K562 (cell line): Measurements from ENCODE around the gene SLC6A6. TPM values are rescaled to one million over a fixed set of nuclear protein-coding genes. Genes with fewer than 3 reads are reported as not detected.

ENCODE experiments used
- ATAC-seq: fragments of 200-7000 bp; cut with Tn5 transposase; 3 replicates; pipeline ENCODE4 v1.9.1; 2020; ENCODE audit warnings: moderate library complexity
- BruUV-seq: library from RNA; stranded (reverse); fragments of 400-500 nt; replicated peaks from 2 replicates; lab custom pipeline; 2021; lab: Mats Ljungman, UMichigan
- CTCF ChIA-PET: fragments of 300-600 bp; formaldehyde crosslinking; extraction: SDS; loops from one replicate; lab custom pipeline; 2021; ENCODE audit warnings: low intra/inter-chr PET ratio; lab: Yijun Ruan, JAX
- POLR2A ChIA-PET: fragments of 300-600, 350-650 bp; sonication (Branson Sonifier 250); formaldehyde crosslinking; extraction: SDS; loops from one replicate; lab custom pipeline; 2021; ENCODE audit warnings: antibody characterized with exemption, inconsistent platforms; lab: Yijun Ruan, JAX
- DNase-seq, 4 experiments: peaks; one replicate each; pipeline versions ENCODE4 v3.0.0 to v3.0.0-alpha.2; 2011 to 2018; ENCODE audit warnings: low spot score in 3 of 4, mixed read lengths in 3 of 4; ENCODE audit errors: extremely low read depth in 1 of 4
- FAIRE-seq: peaks from 2 replicates; lab custom pipeline; 2011; peaks lifted over from hg19 to GRCh38; lab: Jason Lieb, UNC
- H2AFZ ChIP-seq: 2 replicates; pipeline ENCODE4 v1.6.0; 2011; ENCODE audit warnings: low read depth, low read length, control low read depth, inconsistent platforms
- H3K27ac ChIP-seq: fragments of 200-600 bp; 3 replicates; pipeline ENCODE4 v1.8.0; 2011; ENCODE audit warnings: low read depth, mild to moderate bottlenecking, control low read depth, inconsistent platforms, low read length, moderate library complexity, mixed read lengths; ENCODE audit errors: extremely low read depth
- H3K27me3 ChIP-seq, 2 experiments: fragments of 300-600 bp in 1 of 2; 2 replicates in 1 of 2; 3 replicates in 1 of 2; pipeline versions ENCODE4 v1.6.0 to v1.8.0; 2011; ENCODE audit warnings: inconsistent platforms in 2 of 2, low read length in 2 of 2, mild to moderate bottlenecking in 1 of 2, mixed read lengths in 1 of 2, moderate library complexity in 1 of 2; ENCODE audit not compliant: control insufficient read depth in 2 of 2, insufficient read depth in 2 of 2
- H3K36me3 ChIP-seq: fragments of 300-600 bp; 3 replicates; pipeline ENCODE4 v1.8.0; 2011; ENCODE audit warnings: mild to moderate bottlenecking, low read length, inconsistent platforms; ENCODE audit not compliant: control insufficient read depth, insufficient read depth
- H3K4me1 ChIP-seq, 2 experiments: fragments of 200-600 bp in 1 of 2; replicated peaks in 1 of 2; 2 replicates in 1 of 2; 3 replicates in 1 of 2; pipeline versions ENCODE4 v1.5.1 to v1.8.0; 2011; ENCODE audit warnings: inconsistent platforms in 2 of 2, low read length in 2 of 2, mild to moderate bottlenecking in 1 of 2, mixed read lengths in 1 of 2, moderate library complexity in 1 of 2; ENCODE audit not compliant: control insufficient read depth in 2 of 2, insufficient read depth in 2 of 2
- H3K4me2 ChIP-seq: 2 replicates; pipeline ENCODE4 v1.6.1; 2011; ENCODE audit warnings: low read length, control low read depth, inconsistent platforms, mixed read lengths; ENCODE audit not compliant: insufficient read depth
- H3K4me3 ChIP-seq: fragments of 200-600 bp; sonication (generic), shearing (Covaris generic); 2 replicates; pipeline ENCODE4 v1.5.1; 2016; ENCODE audit warnings: control low read depth, inconsistent platforms
- H3K79me2 ChIP-seq: fragments of 200-600 bp; 3 replicates; pipeline ENCODE4 v1.8.0; 2011; ENCODE audit warnings: low read length, inconsistent platforms; ENCODE audit not compliant: control insufficient read depth, insufficient read depth
- H3K9ac ChIP-seq, 2 experiments: 2 replicates each; pipeline versions ENCODE4 v1.6.0 to v1.6.1; 2011; ENCODE audit warnings: low read depth in 2 of 2, low read length in 2 of 2, control low read depth in 1 of 2, inconsistent platforms in 1 of 2, mild to moderate bottlenecking in 1 of 2, mixed read lengths in 1 of 2; ENCODE audit not compliant: insufficient read depth in 1 of 2
- H3K9me1 ChIP-seq: one replicate; pipeline ENCODE4 v1.6.0; 2011; ENCODE audit warnings: inconsistent platforms, mild to moderate bottlenecking, low read length, moderate library complexity; ENCODE audit not compliant: control insufficient read depth, insufficient read depth
- H3K9me3 ChIP-seq: replicated peaks from 2 replicates; pipeline ENCODE4 v1.5.1; 2011; ENCODE audit warnings: low read depth, low read length, inconsistent platforms; ENCODE audit not compliant: control insufficient read depth, insufficient read depth
- H4K20me1 ChIP-seq: replicated peaks from 2 replicates; pipeline ENCODE4 v1.6.1; 2011; ENCODE audit warnings: low read length, inconsistent platforms, mixed read lengths; ENCODE audit not compliant: control insufficient read depth, insufficient read depth
- BCL6 ChIP-seq: fragments of 250-450 bp; sonication (Bioruptor Pico); IDR thresholded peaks from 2 replicates; pipeline ENCODE4 v1.4.0; 2020
- CBX1 ChIP-seq: sonication (generic); IDR thresholded peaks from 2 replicates; pipeline ENCODE4 v1.6.1; 2016; ENCODE audit warnings: antibody characterized with exemption, low read depth, mild to moderate bottlenecking
- CHD1 ChIP-seq: fragments of 200-600 bp; sonication (generic); IDR thresholded peaks from one replicate; pipeline ENCODE4 v1.6.1; 2012; ENCODE audit warnings: mild to moderate bottlenecking, moderate library complexity, low read length, inconsistent platforms
- CHD4 ChIP-seq: fragments of 200-600 bp; sonication (generic); IDR thresholded peaks from 3 replicates; pipeline ENCODE4 v1.6.1; 2012; ENCODE audit warnings: low read depth, mild to moderate bottlenecking, mixed read lengths, low read length, inconsistent platforms; ENCODE audit not compliant: insufficient read depth, insufficient replicate concordance, poor library complexity, severe bottlenecking
- CSDE1 ChIP-seq, 2 experiments: fragments of 450-650 bp; IDR thresholded peaks; 2 replicates each; pipeline ENCODE4 v1.6.1; 2016; ENCODE audit warnings: mild to moderate bottlenecking in 1 of 2
- FOXK1 ChIP-seq: sonication (generic); formaldehyde crosslinking; IDR thresholded peaks from 2 replicates; pipeline ENCODE4 v1.8.0; 2022; ENCODE audit warnings: missing genetic modification reagents, mild to moderate bottlenecking, borderline replicate concordance
- GABPB2 ChIP-seq: fragments of 250-450 bp; sonication (Bioruptor Pico); conservative IDR thresholded peaks from 2 replicates; pipeline ENCODE4 v1.5.1; 2021; ENCODE audit warnings: mild to moderate bottlenecking
- GATAD2B ChIP-seq: fragments of 450-650 bp; IDR thresholded peaks from 2 replicates; pipeline ENCODE4 v1.6.1; 2017; ENCODE audit warnings: mild to moderate bottlenecking, borderline replicate concordance
- NR2F6 ChIP-seq: fragments of 450-650 bp; formaldehyde crosslinking; IDR thresholded peaks from 2 replicates; pipeline ENCODE4 v1.4.0; 2020; ENCODE audit warnings: mild to moderate bottlenecking
- POLR2B ChIP-seq: fragments of 450-650 bp; IDR thresholded peaks from 2 replicates; pipeline ENCODE4 v1.6.1; 2018; ENCODE audit warnings: low read depth; ENCODE audit not compliant: partially characterized antibody
- PTBP1 ChIP-seq: fragments of 200-400 bp; formaldehyde crosslinking; IDR thresholded peaks from 2 replicates; pipeline ENCODE4 v1.6.1; 2017; ENCODE audit warnings: low read depth, low read length
- RFX1 ChIP-seq: fragments of 450-650 bp; IDR thresholded peaks from 2 replicates; pipeline ENCODE4 v1.6.1; 2016; ENCODE audit warnings: mild to moderate bottlenecking, moderate library complexity
- SRF ChIP-seq, 2 experiments: fragments of 250-450, 450-650 bp in 1 of 2; sonication (Bioruptor Pico) in 1 of 2; sonication (generic) in 1 of 2; formaldehyde crosslinking; IDR thresholded peaks; 2 replicates each; pipeline versions ENCODE4 v1.5.0 to v1.5.1; 2020 to 2022; ENCODE audit warnings: mild to moderate bottlenecking in 1 of 2, missing genetic modification reagents in 1 of 2
- SUPT5H ChIP-seq: fragments of 450-650 bp; IDR thresholded peaks from 2 replicates; pipeline ENCODE4 v1.6.1; 2016
- ZNF239 ChIP-seq: fragments of 250-450 bp; sonication (Bioruptor Pico); IDR thresholded peaks from 2 replicates; pipeline ENCODE4 v1.4.0; 2020; ENCODE audit warnings: mild to moderate bottlenecking
- ZNF311 ChIP-seq: fragments of 250-450 bp; sonication (Bioruptor Pico); IDR thresholded peaks from 2 replicates; pipeline ENCODE4 v1.4.0; 2020; ENCODE audit warnings: mild to moderate bottlenecking, moderate library complexity
- WGBS: fragments of 100-300 bp; shearing (Covaris generic); methylation state at CpG from one replicate; pipeline ENCODE4 v1.1.6; 2016; ENCODE audit warnings: low coverage, mixed read lengths; ENCODE audit not compliant: insufficient coverage; ENCODE audit errors: missing lambda C conversion rate; 5-methylcytosine and 5-hydroxymethylcytosine counted together
- in situ Hi-C: fragments of 300-500 bp; cut with MboI; formaldehyde crosslinking; loops from 4 replicates; pipeline ENCODE4 v1.15.0; 2018; ENCODE audit warnings: inconsistent platforms, mixed read lengths
- intact Hi-C: fragments of 100-400 bp; cut with micrococcal nuclease; formaldehyde crosslinking; loops from 2 replicates; pipeline ENCODE4 v1.14.2; 2022
- polyA plus RNA-seq, 8 experiments: library from polyadenylated mRNA; depleted of rRNA in 4 of 8; stranded (reverse) in 5 of 8; unstranded in 3 of 8; fragments of >200 nt; fragmentation: Nextera tagmentation in 2 of 8; fragmentation: Illumina TruSeq in 1 of 8; extraction: Ambion mirVana in 2 of 8; extraction: Trizol in 1 of 8; gene quantifications; 2 replicates each; pipeline versions ENCODE4 v1.2.1 to v1.2.3, GENCODE V29; 2011 to 2014; ENCODE audit warnings: inconsistent platforms in 1 of 8, missing spikeins in 1 of 8
- total RNA-seq, 7 experiments: library from RNA; depleted of rRNA in 6 of 7; stranded (reverse); fragments of >200 nt in 6 of 7; fragmentation: Illumina TruSeq in 2 of 7; extraction: Trizol in 2 of 7; gene quantifications; 2 replicates each; pipeline versions ENCODE4 v1.2.1 to v1.2.3, GENCODE V29; 2011 to 2021; ENCODE audit warnings: low replicate concordance in 1 of 7

SLC6A6 gene
- total and polyA plus RNA-seq, 9 of the 15 experiments (the other 6 are each of a cell fraction or from before 2014, with no cell fraction given), result 12.3 to 203 (median 93.2) TPM

DNA sequence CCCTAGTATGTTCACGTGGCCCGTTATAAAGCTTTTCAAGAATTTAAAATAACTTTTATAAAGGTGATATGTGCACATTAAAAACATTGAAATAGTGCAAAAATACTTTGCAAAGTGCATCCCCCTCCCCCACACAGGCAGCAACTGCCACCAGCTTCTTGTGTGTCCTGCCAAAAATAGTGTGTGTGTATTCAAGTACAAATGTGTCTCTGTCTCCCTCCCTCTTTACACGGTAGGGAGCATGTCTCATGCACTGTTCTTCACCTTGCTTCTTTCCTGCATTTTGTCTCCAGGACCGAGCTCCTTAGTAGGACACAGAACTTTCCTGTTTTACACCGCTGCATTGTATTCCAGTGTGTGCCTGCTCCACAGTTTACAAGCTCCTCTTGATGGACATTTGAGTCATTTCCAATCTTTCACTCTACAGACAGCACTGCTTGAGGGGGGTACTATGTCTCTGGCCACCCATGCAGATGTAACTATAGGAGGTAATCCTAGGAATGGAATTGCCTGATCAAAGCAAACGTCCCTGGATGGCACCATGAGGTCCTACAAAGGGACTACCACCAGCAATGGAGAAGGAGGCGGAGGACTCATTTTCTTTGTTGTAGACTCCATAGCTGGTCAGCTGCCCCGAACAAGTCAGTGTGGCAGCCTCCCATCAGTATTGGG is 52.4 kb downstream of the SLC6A6 start:
- H3K9me1 ChIP-seq, result peaks cover 3% of the 10 kb centered on the region
- no peak overlapping the region for H3K4me3 ChIP-seq
- TF ChIP-seq POLR2B (peak; percentile 7), GATAD2B (no peak)
- TF ChIP-seq, all 486 proteins: peak for 1
- ATAC-seq (no peak), FAIRE-seq (no peak), DNase-seq (no peak)
- Histone ChIP-seq H3K27me3 (no peaks in the 10 kb centered on the region), H3K79me2 (no peaks in the 10 kb centered on the region), H3K4me2 (no peak overlapping the region), H3K4me1 (peaks cover 5 to 9% of the 10 kb centered on the region in 2 experiments; a peak in 3 of 5 replicates), H3K9ac (no peak overlapping the region), H3K9me3 (no peaks in the 10 kb centered on the region), H3K27ac (no peak overlapping the region), H4K20me1 (peaks cover 3% of the 10 kb centered on the region; the same call in 1 of the 2 replicates), H3K36me3 (peaks cover 100% of the 10 kb centered on the region), H2AFZ (no peak overlapping the region)
- CTCF ChIA-PET, result no interaction called here
- WGBS, result 77% methylated on average over 8 of the region's 8 CpGs
- intact Hi-C loops (no loop called here), in situ Hi-C loops (no loop called here)
- POLR2A ChIA-PET, result interaction anchor here (0.6 to 1.3 kb wide), 8 partner anchors 9 to 248 kb away, joined by 3 to 4 read pairs (median 3); no protein-coding TSS in a partner anchor
- BruUV-seq, result no TSS peak

DNA sequence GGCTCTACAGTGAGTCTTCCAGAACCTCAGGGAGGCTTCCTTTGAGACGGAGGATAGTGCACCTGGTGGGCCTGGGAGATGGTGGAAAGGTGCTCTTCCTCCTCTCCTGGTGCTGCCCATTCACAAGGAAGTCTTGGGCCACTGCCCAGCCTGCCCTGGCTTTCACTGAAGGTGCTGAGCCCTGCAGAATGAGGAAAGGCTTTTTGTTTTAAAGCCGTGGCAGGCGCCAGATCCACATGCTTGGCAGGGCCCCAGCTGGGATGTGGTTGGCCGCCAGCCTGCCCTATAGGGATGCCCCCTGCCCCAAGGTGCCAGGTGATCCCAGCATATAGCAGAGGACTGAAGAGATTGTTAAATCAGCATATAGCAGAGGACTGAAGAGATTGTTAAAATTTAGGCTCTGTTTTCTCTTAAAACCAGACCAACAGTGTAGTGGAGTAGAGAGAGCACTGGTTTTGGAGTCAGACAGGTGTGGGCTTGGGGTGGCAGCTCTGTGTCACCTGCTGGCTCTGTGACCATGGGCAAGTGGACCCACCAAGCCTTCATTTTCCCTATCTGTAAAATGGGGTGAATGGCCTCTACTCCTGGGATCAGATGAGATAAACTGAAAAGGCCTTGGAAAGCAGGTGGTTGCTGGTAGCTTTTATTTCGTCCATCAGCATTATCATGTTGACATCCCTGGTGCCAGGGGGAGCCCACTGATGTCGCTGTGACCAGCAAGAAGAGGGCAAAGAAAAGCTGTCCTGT is 53.3 kb downstream of the SLC6A6 start:
- WGBS, result 89% methylated on average over 6 of the region's 6 CpGs
- POLR2A ChIA-PET, result interaction anchor here (0.6 to 1.2 kb wide), 5 partner anchors 8 to 267 kb away, joined by 3 to 4 read pairs (median 3); no protein-coding TSS in a partner anchor
- Histone ChIP-seq H3K9me1 (peaks cover 3% of the 10 kb centered on the region), H3K9ac (peak overlapping the region in 1 of 2 experiments; percentile 30; a peak in 2 of 4 replicates), H3K9me3 (no peaks in the 10 kb centered on the region), H4K20me1 (peaks cover 3% of the 10 kb centered on the region; the same call in 1 of the 2 replicates), H3K79me2 (no peaks in the 10 kb centered on the region), H3K27me3 (no peaks in the 10 kb centered on the region), H3K36me3 (peaks cover 100% of the 10 kb centered on the region), H3K4me1 (peaks cover 5 to 9% of the 10 kb centered on the region in 2 experiments; a peak in 3 of 5 replicates), H3K4me3 (no peak overlapping the region), H3K27ac (no peak overlapping the region), H2AFZ (no peak overlapping the region), H3K4me2 (no peak overlapping the region)
- BruUV-seq, result no TSS peak
- CTCF ChIA-PET, result no interaction called here
- intact Hi-C loops, result no loop called here
- FAIRE-seq (no peak), DNase-seq (no peak), ATAC-seq (no peak)
- in situ Hi-C loops, result no loop called here
- no peak for TF ChIP-seq FOXK1 (CRISPR knock-in tag)
- TF ChIP-seq CHD4, result peak; percentile 39
- TF ChIP-seq RFX1, result no peak
- no peak for TF ChIP-seq NR2F6 (CRISPR knock-in tag)
- TF ChIP-seq BCL6 (CRISPR knock-in tag), result no peak
- TF ChIP-seq ZNF311, result no peak
- peak; percentile 73; the same call in 1 of the 2 replicates for TF ChIP-seq PTBP1
- 0 out of 2 replicates have a peak, but pooled peaks have one; percentile 14 for TF ChIP-seq CBX1
- no peak for TF ChIP-seq CSDE1 (IDR thresholded peaks at IDR 0.05)
- no peak for TF ChIP-seq SRF (CRISPR knock-in tag; IDR thresholded peaks at IDR 0.05)
- peak; percentile 47 for TF ChIP-seq SUPT5H
- TF ChIP-seq ZNF239 (CRISPR knock-in tag), result no peak
- TF ChIP-seq CHD1, result no peak
- no peak for TF ChIP-seq GABPB2 (CRISPR knock-in tag)
